ENCODE results near the gene TRAM2. TPM values are rescaled to one million over a fixed set of nuclear protein-coding genes. Genes with fewer than 3 reads are reported as not detected.
A peak's percentile ranks its signal among the peaks of the same experiment; 100 is the strongest.

The TRAM2 gene
- total and polyA plus RNA-seq, 2 of the 13 experiments (the other 11 are each of a cell fraction or from before 2014, with no cell fraction given): 49.1 to 72.5 TPM

GRCh38 chr6:52541135-52541534 lies 35.7 kb downstream of the TRAM2 start:
- 91% methylated on average over 6 of the region's 6 CpGs for WGBS (ENCODE audit: low lambda C conversion rate)
- no peaks in the 10 kb centered on the region for H4K20me1 ChIP-seq (ENCODE audit: insufficient read depth, low read length)
- no peak overlapping the region for H3K9ac ChIP-seq (ENCODE audit: insufficient read depth, low read depth, low read length)
- BruUV-seq (replicated peaks): no TSS peak
- no peak overlapping the region for H2AFZ ChIP-seq (ENCODE audit: low read length)
- POLR2A ChIA-PET: interaction anchor here (1.2 to 1.6 kb wide), 3 partner anchors 26 to 57 kb away, joined by 4 read pairs; no protein-coding TSS in a partner anchor
- in situ Hi-C loops (cut with HindIII; ENCODE audit: extremely low pct_ligation_motif_present, low pct_unique_long_range_greater_than_20kb): no loop called here
- DNase-seq (ENCODE audit: low spot score) (no peak), ATAC-seq (no peak), FAIRE-seq (no peak)
- no peak overlapping the region for H3K4me2 ChIP-seq (ENCODE audit: low read depth, low read length)
- H3K27me3 ChIP-seq (ENCODE audit: control insufficient read depth in 1 of 2, insufficient read depth in 2 of 2, low read length in 2 of 2): no peaks in the 10 kb centered on the region
- H3K4me3 ChIP-seq (replicated peaks in 1 of 3; ENCODE audit: insufficient read depth in 1 of 3, low read depth in 2 of 3, low read length in 3 of 3): no peak overlapping the region
- H3K27ac ChIP-seq (ENCODE audit: extremely low read length, insufficient read depth, low read length): no peak overlapping the region
- H3K79me2 ChIP-seq (ENCODE audit: insufficient read depth, low read length): peaks cover 88% of the 10 kb centered on the region
- CTCF ChIA-PET (ENCODE audit: low intra/inter-chr PET ratio, low total read pairs): no interaction called here
- peaks cover 10 to 40% of the 10 kb centered on the region in 2 experiments for H3K36me3 ChIP-seq (replicated peaks in 1 of 2; ENCODE audit: control insufficient read depth in 1 of 2, insufficient read depth in 2 of 2, low read length in 2 of 2)
- no peaks in the 10 kb centered on the region for H3K9me3 ChIP-seq (ENCODE audit: low read length)
- TF ChIP-seq ZNF33B (CRISPR knock-in tag; IDR thresholded peaks at IDR 0.05): no peak
- TF ChIP-seq ZBTB7B (CRISPR knock-in tag; IDR thresholded peaks at IDR 0.05): no peak
- TF ChIP-seq ZNF629 (CRISPR knock-in tag; conservative IDR thresholded peaks at IDR 0.05): peak; percentile 76
- no peak for TF ChIP-seq TRIM22 (IDR thresholded peaks at IDR 0.05)
- H3K4me1 ChIP-seq (ENCODE audit: insufficient read depth, low read length): peaks cover 100% of the 10 kb centered on the region
- intact Hi-C loops (cut with micrococcal nuclease; ENCODE audit: unreplicated experiment): no loop called here

GRCh38 chr6:52540286-52540902 lies 36.5 kb downstream of the TRAM2 start:
- Histone ChIP-seq H2AFZ (ENCODE audit: low read length) (no peak overlapping the region), H3K9ac (ENCODE audit: insufficient read depth, low read depth, low read length) (no peak overlapping the region), H3K27ac (ENCODE audit: extremely low read length, insufficient read depth, low read length) (no peak overlapping the region), H3K9me3 (ENCODE audit: low read length) (no peaks in the 10 kb centered on the region), H3K4me3 (replicated peaks in 1 of 3; ENCODE audit: insufficient read depth in 1 of 3, low read depth in 2 of 3, low read length in 3 of 3) (no peak overlapping the region), H4K20me1 (ENCODE audit: insufficient read depth, low read length) (no peaks in the 10 kb centered on the region), H3K79me2 (ENCODE audit: insufficient read depth, low read length) (peaks cover 87% of the 10 kb centered on the region), H3K36me3 (replicated peaks in 1 of 2; ENCODE audit: control insufficient read depth in 1 of 2, insufficient read depth in 2 of 2, low read length in 2 of 2) (peaks cover 12 to 48% of the 10 kb centered on the region in 2 experiments; a peak in 4 of 5 replicates), H3K4me2 (ENCODE audit: low read depth, low read length) (no peak overlapping the region), H3K4me1 (ENCODE audit: insufficient read depth, low read length) (peaks cover 92% of the 10 kb centered on the region), H3K27me3 (ENCODE audit: control insufficient read depth in 1 of 2, insufficient read depth in 2 of 2, low read length in 2 of 2) (no peaks in the 10 kb centered on the region)
- in situ Hi-C loops (cut with HindIII; ENCODE audit: extremely low pct_ligation_motif_present, low pct_unique_long_range_greater_than_20kb) (no loop called here), intact Hi-C loops (cut with micrococcal nuclease; ENCODE audit: unreplicated experiment) (no loop called here)
- DNase-seq (ENCODE audit: low spot score) (no peak), FAIRE-seq (no peak), ATAC-seq (no peak)
- BruUV-seq (replicated peaks): no TSS peak
- WGBS (ENCODE audit: low lambda C conversion rate): 94% methylated on average over 3 of the region's 3 CpGs
- CTCF ChIA-PET (ENCODE audit: low intra/inter-chr PET ratio, low total read pairs): no interaction called here
- POLR2A ChIA-PET: interaction anchor here (1.2 to 1.6 kb wide), 3 partner anchors 36 to 58 kb away, joined by 4 read pairs; no protein-coding TSS in a partner anchor
- TF ChIP-seq SALL2 (CRISPR knock-in tag; IDR thresholded peaks at IDR 0.05) (no peak), ZNF318 (CRISPR knock-in tag; IDR thresholded peaks at IDR 0.05) (no peak)

Data from HepG2 (cell line).